Astrocyte of the spinal cord (primary cell): Measurements from ENCODE around the gene AUTS2.

Experiments
- DNase-seq: peaks from one replicate; pipeline ENCODE4 v3.0.0; 2011; ENCODE audit warnings: low read depth, low spot score
- H3K4me3 ChIP-seq: 2 replicates; pipeline ENCODE4 v1.5.1; 2011; ENCODE audit warnings: low read depth, mild to moderate bottlenecking, low read length, moderate library complexity
- CTCF ChIP-seq: IDR thresholded peaks from 2 replicates; pipeline ENCODE4 v1.5.1; 2012; ENCODE audit warnings: low read depth, mild to moderate bottlenecking, low read length, inconsistent platforms
- in situ Hi-C: cut with HindIII; loops from 2 replicates; pipeline ENCODE4 v1.10.0; 2017; ENCODE audit warnings: low sequenced_read_pairs

Gene AUTS2

GRCh38 chr7:70053421-70053820 lies 455.1 kb downstream of the AUTS2 start:
- TF ChIP-seq CTCF: no peak
- H3K4me3 ChIP-seq: no peak overlapping the region
- DNase-seq: no peak
- in situ Hi-C loops: no loop called here

DNA sequence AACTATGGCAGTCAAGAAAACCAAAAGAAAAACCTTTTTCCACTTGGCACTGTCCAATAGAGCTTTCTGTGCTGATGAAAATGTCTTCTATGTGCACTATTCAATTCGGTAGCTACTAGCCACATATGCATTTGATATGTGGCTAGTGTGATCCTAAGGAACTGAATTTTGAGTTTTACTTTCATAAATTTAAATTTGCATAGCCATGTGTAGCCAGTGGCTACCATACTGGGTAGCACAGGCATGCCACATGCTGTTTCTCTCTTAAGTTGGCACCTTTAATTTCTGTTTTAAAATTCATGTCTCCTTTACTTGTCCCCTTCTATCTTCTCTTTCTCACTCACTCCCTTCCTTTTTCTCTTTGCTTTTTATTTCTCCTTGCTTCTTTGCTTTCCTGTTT lies 455.7 kb downstream of the AUTS2 start:
- H3K4me3 ChIP-seq: no peak overlapping the region
- in situ Hi-C loops: no loop called here
- no peak for TF ChIP-seq CTCF
- DNase-seq: no peak

DNA sequence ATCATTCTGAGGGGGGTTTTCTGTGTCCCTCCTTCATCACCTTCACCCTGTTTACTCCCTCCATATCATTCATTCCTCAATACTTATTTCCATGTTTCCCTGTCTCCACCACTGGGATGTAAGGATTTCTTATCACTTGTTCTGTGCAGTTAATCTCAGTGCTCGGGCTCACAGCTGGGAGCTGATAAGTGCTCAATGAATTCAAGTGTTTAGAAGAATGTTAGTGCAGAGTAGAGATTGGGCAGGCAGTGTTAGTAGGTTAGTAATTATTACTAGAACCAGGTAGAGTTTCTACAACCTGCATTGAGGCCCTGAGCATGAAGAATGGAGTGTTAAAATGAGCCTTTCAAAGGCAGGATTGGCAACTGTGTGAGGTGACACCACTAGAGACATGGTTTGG lies 458.1 kb downstream of the AUTS2 start:
- DNase-seq: no peak
- no peak for TF ChIP-seq CTCF
- in situ Hi-C loops: no loop called here
- no peak overlapping the region for H3K4me3 ChIP-seq

DNA sequence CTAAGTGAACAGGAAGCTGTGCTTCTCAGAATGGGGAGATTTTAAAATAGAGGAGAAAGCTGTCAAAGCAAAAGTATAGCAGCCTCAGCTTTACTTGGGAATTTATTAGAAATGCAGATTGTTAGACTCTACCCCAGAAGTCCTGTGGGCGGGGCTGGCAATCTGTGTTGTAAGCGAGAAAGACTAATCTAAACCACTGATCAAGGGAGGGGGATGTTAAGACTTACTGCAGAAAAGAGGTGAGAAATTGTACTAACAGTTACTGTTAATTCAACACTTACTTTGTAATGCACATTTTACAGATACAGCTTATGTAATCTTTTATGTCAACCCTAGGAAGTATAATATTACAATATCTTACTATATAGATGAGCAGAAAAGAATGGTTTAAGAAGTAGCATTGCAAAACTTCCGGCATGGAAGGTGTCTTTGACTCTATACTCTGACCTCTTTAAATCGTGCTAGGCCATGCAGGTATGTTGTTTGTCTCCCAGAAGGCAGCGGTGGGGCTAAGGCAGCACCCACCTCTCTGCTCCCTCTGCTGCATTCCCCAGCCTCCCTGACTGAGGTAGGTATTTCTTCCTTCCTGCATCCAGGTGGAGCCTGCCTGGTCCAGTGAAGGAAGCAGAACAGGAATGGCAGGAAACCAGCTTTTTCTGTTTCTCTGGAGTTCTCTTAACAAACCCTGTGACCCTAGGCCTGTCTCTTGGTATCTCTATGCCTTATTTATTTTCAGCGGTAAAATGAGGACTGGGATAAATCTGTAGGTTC lies 462.2 kb downstream of the AUTS2 start:
- H3K4me3 ChIP-seq: no peak overlapping the region
- DNase-seq: no peak
- in situ Hi-C loops: no loop called here
- TF ChIP-seq CTCF: no peak

GRCh38 chr7:70063371-70063770 lies 465.1 kb downstream of the AUTS2 start:
- TF ChIP-seq CTCF: no peak
- in situ Hi-C loops: no loop called here

GRCh38 chr7:70063927-70064326 lies 465.7 kb downstream of the AUTS2 start:
- H3K4me3 ChIP-seq: no peak overlapping the region
- TF ChIP-seq CTCF: no peak
- in situ Hi-C loops: no loop called here
- no peak for DNase-seq

More at GRCh38 chr7:70063371-70063770, 465.1 kb downstream of the AUTS2 start:
- no peak overlapping the region for H3K4me3 ChIP-seq
- DNase-seq: no peak

DNA sequence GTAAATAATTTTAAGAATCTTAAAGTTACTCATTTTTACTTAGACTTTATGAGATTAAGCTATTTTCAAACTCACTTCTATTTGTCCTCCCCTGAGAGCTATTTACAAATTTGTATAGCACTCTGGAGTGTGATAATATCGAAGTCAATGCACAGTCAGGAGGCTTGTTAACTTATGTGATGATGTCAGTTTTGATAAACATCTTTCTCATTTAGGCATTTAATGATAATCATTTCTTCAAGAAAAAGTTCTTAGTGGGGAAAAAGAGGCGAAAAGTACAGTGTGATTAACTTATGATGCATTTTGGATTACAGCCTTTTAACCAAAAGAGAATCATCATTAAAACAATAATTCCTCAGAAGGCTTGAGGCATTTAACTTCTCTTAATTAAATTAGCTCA lies 468.6 kb downstream of the AUTS2 start:
- no peak for TF ChIP-seq CTCF
- H3K4me3 ChIP-seq: no peak overlapping the region
- in situ Hi-C loops: no loop called here
- DNase-seq: no peak
